Lower leg skin (tissue), 4 donors: Measurements from ENCODE around the gene TGFB2. TPM values are rescaled to one million over a fixed set of nuclear protein-coding genes. Genes with fewer than 3 reads are reported as not detected.
A peak's percentile ranks its signal among the peaks of the same experiment; 100 is the strongest.

Source experiments
- DNase-seq, 2 donors: peaks; one replicate each; pipeline ENCODE4 v3.0.0-alpha.2; 2019; ENCODE audit warnings: low spot score in 2 of 2
- H3K4me3 ChIP-seq: fragments of 200-600 bp; sonication (generic); 2 replicates; pipeline ENCODE4 v1.5.1; 2017; ENCODE audit warnings: mild to moderate bottlenecking, low read depth; ENCODE audit not compliant: poor library complexity, severe bottlenecking
- CTCF ChIP-seq, 3 donors: fragments of 450-650 bp; IDR thresholded peaks; one replicate each; pipeline ENCODE4 v1.5.1; 2016; ENCODE audit warnings: antibody characterized with exemption in 3 of 3, mild to moderate bottlenecking in 3 of 3, moderate library complexity in 2 of 3
- POLR2A ChIP-seq, 2 donors: fragments of 450-650 bp; IDR thresholded peaks; one replicate each; pipeline ENCODE4 v1.6.1; 2016 to 2017; ENCODE audit warnings: antibody characterized with exemption in 2 of 2, mild to moderate bottlenecking in 1 of 2, moderate library complexity in 1 of 2
- WGBS, 2 donors: methylation state at CpG; one replicate each; pipeline ENCODE4 v1.1.5; 2018; 5-methylcytosine and 5-hydroxymethylcytosine counted together
- intact Hi-C: fragments of 100-400 bp; cut with DNase I; formaldehyde crosslinking; loops from one replicate; pipeline ENCODE4 v1.15.0; 2023; ENCODE audit warnings: low total_unique reads
- total RNA-seq, 4 donors: library from RNA; depleted of rRNA; stranded (reverse); fragments of >200 nt; gene quantifications; one replicate each; pipeline ENCODE4 v1.1.0, GENCODE V29; 2016

TGFB2 gene
- total RNA-seq, 4 donors from 2014 or later = 0.55 to 2.9 (median 1.8) TPM

- TF ChIP-seq POLR2A (IDR thresholded peaks at IDR 0.05) = no peak
- TF ChIP-seq CTCF (IDR thresholded peaks at IDR 0.05) = no peak
- 62 to 70% methylated on average over 1 of the region's 1 CpG for WGBS, 2 donors
- H3K4me3 ChIP-seq = no peak overlapping the region
- DNase-seq = no peak
- intact Hi-C loops = no loop called here
These were observed 18.0 kb downstream of the TGFB2 start for GRCh38 chr1:218363141-218363540.

- TF ChIP-seq POLR2A (IDR thresholded peaks at IDR 0.05) = no peak
- TF ChIP-seq CTCF (IDR thresholded peaks at IDR 0.05) = no peak
- 81 to 88% methylated on average over 8 of the region's 8 CpGs for WGBS, 2 donors
- no peak overlapping the region for H3K4me3 ChIP-seq
- DNase-seq = no peak
- intact Hi-C loops = no loop called here
These were observed 19.0 kb downstream of the TGFB2 start for GRCh38 chr1:218364028-218364710.

- peak; percentile 53 to 90 for DNase-seq
- intact Hi-C loops = no loop called here
These were observed 20.3 kb downstream of the TGFB2 start for GRCh38 chr1:218365226-218365999.

GRCh38 chr1:218366322-218367052 is 21.4 kb downstream of the TGFB2 start:
- 79 to 83% methylated on average over 5 of the region's 5 CpGs for WGBS, 2 donors
- intact Hi-C loops = no loop called here

More at GRCh38 chr1:218365226-218365999, 20.3 kb downstream of the TGFB2 start:
- no peak overlapping the region for H3K4me3 ChIP-seq
- WGBS, 2 donors = 35 to 47% methylated on average over 15 of the region's 15 CpGs
- TF ChIP-seq POLR2A (IDR thresholded peaks at IDR 0.05) (no peak), CTCF (IDR thresholded peaks at IDR 0.05) (no peak)

GRCh38 chr1:218367118-218367517 is 22.0 kb downstream of the TGFB2 start:
- intact Hi-C loops = no loop called here
- no peak overlapping the region for H3K4me3 ChIP-seq
- DNase-seq = no peak
- 75 to 85% methylated on average over 4 of the region's 4 CpGs for WGBS, 2 donors
- TF ChIP-seq CTCF (IDR thresholded peaks at IDR 0.05) (no peak), POLR2A (IDR thresholded peaks at IDR 0.05) (no peak)

More at GRCh38 chr1:218366322-218367052, 21.4 kb downstream of the TGFB2 start:
- H3K4me3 ChIP-seq = no peak overlapping the region
- no peak for TF ChIP-seq CTCF (IDR thresholded peaks at IDR 0.05)
- TF ChIP-seq POLR2A (IDR thresholded peaks at IDR 0.05) = no peak
- no peak for DNase-seq
